SU-DHL-6 (cell line): ENCODE measurements around the gene EMC9.

ENCODE experiments used
- H2AFZ ChIP-seq: fragments of 200-600 bp; sonication (generic); 2 replicates; pipeline ENCODE4 v1.6.1; 2014; ENCODE audit warnings: low read depth, mild to moderate bottlenecking, moderate library complexity, mixed read lengths, antibody characterized with exemption, low read length; ENCODE audit not compliant: severe bottlenecking
- H3F3A ChIP-seq: fragments of 200-600 bp; shearing (Covaris generic); 2 replicates; pipeline ENCODE4 v1.6.0; 2016; ENCODE audit warnings: antibody characterized with exemption, mild to moderate bottlenecking; ENCODE audit not compliant: insufficient read depth
- H3K27ac ChIP-seq: fragments of 200-600 bp; sonication (generic); 2 replicates; pipeline ENCODE4 v1.5.1; 2016; ENCODE audit warnings: low read depth, mild to moderate bottlenecking, low read length, moderate library complexity, mixed read lengths
- H3K27me3 ChIP-seq: fragments of 200-600 bp; sonication (generic), shearing (Covaris generic); 2 replicates; pipeline ENCODE4 v1.6.0; 2014; ENCODE audit warnings: mild to moderate bottlenecking, low read length
- H3K36me3 ChIP-seq: fragments of 200-600 bp; sonication (generic); 2 replicates; pipeline ENCODE4 v1.6.1; 2014; ENCODE audit warnings: mild to moderate bottlenecking, low read length, mixed read lengths
- H3K4me2 ChIP-seq: fragments of 300-600, 200-600 bp; shearing (Covaris generic), sonication (generic); 2 replicates; pipeline ENCODE4 v1.6.0; 2014; ENCODE audit warnings: low read length, low read depth, mild to moderate bottlenecking; ENCODE audit not compliant: poor library complexity, severe bottlenecking
- H3K4me3 ChIP-seq: fragments of 200-600 bp; sonication (generic); 2 replicates; pipeline ENCODE4 v1.5.1; 2014; ENCODE audit warnings: antibody characterized with exemption, low read length, mild to moderate bottlenecking, mixed read lengths; ENCODE audit not compliant: insufficient read depth, poor library complexity, severe bottlenecking
- H3K79me2 ChIP-seq: fragments of 200-600 bp; sonication (generic); 2 replicates; pipeline ENCODE4 v1.6.1; 2014; ENCODE audit warnings: mild to moderate bottlenecking, low read length, moderate library complexity; ENCODE audit not compliant: insufficient read depth
- H3K9ac ChIP-seq: fragments of 200-600 bp; sonication (generic); 2 replicates; pipeline ENCODE4 v1.7.0; 2014; ENCODE audit warnings: mild to moderate bottlenecking, low read length
- H3K9me2 ChIP-seq: fragments of 200-600 bp; sonication (generic); replicated peaks from 2 replicates; pipeline ENCODE4 v1.6.1; 2014; ENCODE audit warnings: low read length; ENCODE audit not compliant: insufficient read depth
- H3K9me3 ChIP-seq: fragments of 200-600 bp; sonication (generic); 2 replicates; pipeline ENCODE4 v1.6.1; 2014; ENCODE audit warnings: low read length, mixed read lengths; ENCODE audit not compliant: insufficient read depth
- H4K20me1 ChIP-seq: fragments of 200-600 bp; sonication (generic); 2 replicates; pipeline ENCODE4 v1.6.1; 2014; ENCODE audit warnings: low read depth, mild to moderate bottlenecking, antibody characterized with exemption, low read length, moderate library complexity, mixed read lengths
- EZH2phosphoT487 ChIP-seq: fragments of 200-600 bp; sonication (generic), shearing (Covaris generic); conservative IDR thresholded peaks from 2 replicates; pipeline ENCODE4 v1.6.1; 2018; ENCODE audit warnings: mild to moderate bottlenecking, antibody characterized with exemption, low read length, moderate library complexity, mixed read lengths
- TF ChIP-seq, protein P1 (sequence below): fragments of 200-600 bp; sonication (generic); IDR thresholded peaks from one replicate; pipeline ENCODE4 v1.5.1; 2017; ENCODE audit warnings: antibody characterized with exemption, mild to moderate bottlenecking, low read length, moderate library complexity; ENCODE audit not compliant: insufficient read depth, poor library complexity, severe bottlenecking

Gene EMC9

DNA sequence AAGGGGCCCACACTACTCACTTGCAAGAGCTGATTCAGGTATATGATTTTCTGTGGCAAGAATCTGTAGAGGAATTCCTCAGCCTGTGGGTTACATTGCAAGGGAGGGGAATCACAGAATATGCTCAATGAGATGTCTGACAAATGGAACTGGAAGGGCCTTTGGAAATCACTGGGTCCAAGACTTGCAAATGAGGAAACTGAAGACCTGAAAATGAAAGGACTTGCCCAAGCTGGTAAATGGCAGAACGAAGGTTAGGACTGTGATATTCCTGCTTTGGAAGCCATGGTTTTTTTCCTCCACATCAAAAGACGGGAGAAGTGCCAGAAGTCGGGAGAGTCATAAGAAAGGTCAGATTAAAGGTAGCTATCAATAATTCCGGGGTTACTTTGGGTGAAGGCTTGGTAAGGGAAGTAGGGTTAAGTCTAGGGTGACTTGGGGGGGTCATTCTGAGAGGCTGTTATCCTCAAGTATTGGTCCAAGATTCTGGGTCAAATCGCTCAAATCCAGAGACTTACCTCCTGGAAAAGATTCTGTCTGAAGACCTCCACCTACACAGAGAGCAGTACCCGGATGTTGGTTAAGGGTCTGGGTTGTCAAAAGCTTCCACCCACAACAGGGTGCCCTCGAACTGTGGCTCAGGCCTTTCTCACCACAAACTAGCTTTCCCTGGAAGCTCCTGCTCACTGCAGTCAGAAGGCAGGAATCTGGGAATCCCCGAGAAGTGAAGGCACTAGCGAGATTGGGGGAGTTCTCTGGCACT lies 4.5 kb upstream of the EMC9 start:
- H3K9me3 ChIP-seq = no peaks in the 10 kb centered on the region
- no peaks in the 10 kb centered on the region for H4K20me1 ChIP-seq
- no peaks in the 10 kb centered on the region for H3K27me3 ChIP-seq
- peak overlapping the region; percentile 95 for H3K4me3 ChIP-seq
- no peaks in the 10 kb centered on the region for H3K9me2 ChIP-seq
- TF ChIP-seq, protein P1, sequence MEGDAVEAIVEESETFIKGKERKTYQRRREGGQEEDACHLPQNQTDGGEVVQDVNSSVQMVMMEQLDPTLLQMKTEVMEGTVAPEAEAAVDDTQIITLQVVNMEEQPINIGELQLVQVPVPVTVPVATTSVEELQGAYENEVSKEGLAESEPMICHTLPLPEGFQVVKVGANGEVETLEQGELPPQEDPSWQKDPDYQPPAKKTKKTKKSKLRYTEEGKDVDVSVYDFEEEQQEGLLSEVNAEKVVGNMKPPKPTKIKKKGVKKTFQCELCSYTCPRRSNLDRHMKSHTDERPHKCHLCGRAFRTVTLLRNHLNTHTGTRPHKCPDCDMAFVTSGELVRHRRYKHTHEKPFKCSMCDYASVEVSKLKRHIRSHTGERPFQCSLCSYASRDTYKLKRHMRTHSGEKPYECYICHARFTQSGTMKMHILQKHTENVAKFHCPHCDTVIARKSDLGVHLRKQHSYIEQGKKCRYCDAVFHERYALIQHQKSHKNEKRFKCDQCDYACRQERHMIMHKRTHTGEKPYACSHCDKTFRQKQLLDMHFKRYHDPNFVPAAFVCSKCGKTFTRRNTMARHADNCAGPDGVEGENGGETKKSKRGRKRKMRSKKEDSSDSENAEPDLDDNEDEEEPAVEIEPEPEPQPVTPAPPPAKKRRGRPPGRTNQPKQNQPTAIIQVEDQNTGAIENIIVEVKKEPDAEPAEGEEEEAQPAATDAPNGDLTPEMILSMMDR = no peak
- TF ChIP-seq EZH2phosphoT487 = no peak
- 0 out of 2 replicates have a peak, but pooled peaks cover 6% of the 10 kb centered on the region for H3K36me3 ChIP-seq
- peak overlapping the region; percentile 91 for H3K9ac ChIP-seq
- H3K27ac ChIP-seq = peak overlapping the region; percentile 81
- peak overlapping the region; percentile 96 for H3K4me2 ChIP-seq
- H3F3A ChIP-seq = peaks cover 10% of the 10 kb centered on the region; the same call in 1 of the 2 replicates
- H2AFZ ChIP-seq = peak overlapping the region; percentile 25
- H3K79me2 ChIP-seq = peaks cover 27% of the 10 kb centered on the region

DNA sequence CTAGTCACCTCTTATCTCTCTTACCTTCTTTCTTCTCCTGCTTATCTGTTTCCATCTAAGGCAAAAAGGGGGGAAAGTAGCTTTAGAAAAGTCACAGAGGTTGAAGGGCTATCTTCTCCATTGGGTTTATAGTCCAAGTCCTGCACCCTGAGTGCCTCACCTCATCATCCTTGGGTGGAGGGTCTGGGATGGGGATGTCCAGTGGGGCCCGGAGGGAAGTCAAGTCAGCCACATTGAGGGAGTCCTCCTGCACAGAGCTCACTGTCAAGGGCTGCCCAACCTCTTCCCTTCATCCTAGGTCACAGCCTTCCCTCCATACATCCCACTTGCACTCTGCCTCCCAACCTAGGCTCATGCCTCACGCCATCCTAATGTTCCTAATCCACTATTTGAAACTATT lies 3.8 kb upstream of the EMC9 start:
- no peak overlapping the region for H2AFZ ChIP-seq
- H3F3A ChIP-seq = peaks cover 10% of the 10 kb centered on the region; the same call in 1 of the 2 replicates
- no peaks in the 10 kb centered on the region for H3K27me3 ChIP-seq
- TF ChIP-seq, protein P1 = no peak
- TF ChIP-seq EZH2phosphoT487 = no peak
- H3K9me3 ChIP-seq = no peaks in the 10 kb centered on the region
- H4K20me1 ChIP-seq = no peaks in the 10 kb centered on the region
- no peaks in the 10 kb centered on the region for H3K9me2 ChIP-seq
- H3K36me3 ChIP-seq = 0 out of 2 replicates have a peak, but pooled peaks cover 6% of the 10 kb centered on the region
- peak overlapping the region; percentile 91 for H3K9ac ChIP-seq
- peak overlapping the region; percentile 95 for H3K4me3 ChIP-seq
- no peak overlapping the region for H3K27ac ChIP-seq
- H3K79me2 ChIP-seq = peaks cover 34% of the 10 kb centered on the region
- peak overlapping the region; percentile 96 for H3K4me2 ChIP-seq

DNA sequence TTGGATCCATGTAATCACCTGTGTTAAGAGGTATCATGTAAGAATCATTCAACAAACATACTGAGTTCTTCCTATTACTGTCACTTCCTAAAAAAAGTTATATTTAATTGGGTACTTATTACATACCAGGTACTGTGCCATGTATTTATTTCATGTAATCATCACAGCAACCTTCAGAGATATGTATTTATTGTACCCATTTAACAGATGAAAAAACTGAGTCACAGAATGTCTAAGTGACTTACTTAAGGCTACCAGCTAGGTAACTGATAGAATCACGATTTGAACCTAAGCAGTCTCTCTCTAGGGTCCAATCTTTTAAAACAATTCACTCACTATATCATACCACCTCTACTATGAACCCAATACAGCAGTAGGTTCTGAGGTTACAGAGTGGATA lies 3.1 kb upstream of the EMC9 start:
- no peak overlapping the region for H3K4me2 ChIP-seq
- H3F3A ChIP-seq = peaks cover 15% of the 10 kb centered on the region
- TF ChIP-seq EZH2phosphoT487 = no peak
- TF ChIP-seq, protein P1 = no peak
- no peaks in the 10 kb centered on the region for H3K27me3 ChIP-seq
- no peak overlapping the region for H2AFZ ChIP-seq
- no peak overlapping the region for H3K4me3 ChIP-seq
- H3K9ac ChIP-seq = no peak overlapping the region
- H3K9me3 ChIP-seq = no peaks in the 10 kb centered on the region
- no peaks in the 10 kb centered on the region for H4K20me1 ChIP-seq
- H3K79me2 ChIP-seq = peaks cover 38% of the 10 kb centered on the region
- 0 out of 2 replicates have a peak, but pooled peaks cover 6% of the 10 kb centered on the region for H3K36me3 ChIP-seq
- H3K27ac ChIP-seq = no peak overlapping the region
- H3K9me2 ChIP-seq = no peaks in the 10 kb centered on the region
